HEK293 (cell line): Measurements from ENCODE around the gene TMEM181.
A peak's percentile ranks its signal among the peaks of the same experiment; 100 is the strongest.

Experiments
- CTCF ChIA-PET: fragments of 350-600 bp; formaldehyde crosslinking; extraction: SDS; loops from one replicate; lab custom pipeline; 2021; ENCODE audit warnings: antibody characterized with exemption; lab: Yijun Ruan, JAX
- POLR2A ChIA-PET: fragments of 300-600 bp; formaldehyde crosslinking; extraction: SDS; loops from one replicate; lab custom pipeline; 2020; ENCODE audit warnings: antibody characterized with exemption, inconsistent platforms; lab: Yijun Ruan, JAX
- H3K27ac ChIP-seq: fragments of 200-500 bp; sonication (Bioruptor generic); 2 replicates; pipeline ENCODE4 v1.5.1; 2014; ENCODE audit warnings: low read depth, low read length, control low read depth, inconsistent platforms; ENCODE audit errors: extremely low read depth
- H3K36me3 ChIP-seq, 2 experiments: fragments of 200-500 bp in 1 of 2; sonication (Bioruptor generic) in 1 of 2; 1 replicate in 1 of 2; 2 replicates in 1 of 2; pipeline ENCODE4 v1.5.1; 2014 to 2017; ENCODE audit warnings: inconsistent platforms in 2 of 2, low read length in 2 of 2; ENCODE audit not compliant: control insufficient read depth in 2 of 2, insufficient read depth in 1 of 2
- H3K4me1 ChIP-seq: fragments of 200-500 bp; sonication (Bioruptor generic); 2 replicates; pipeline ENCODE4 v1.5.1; 2014; ENCODE audit warnings: mild to moderate bottlenecking, low read length, inconsistent platforms; ENCODE audit not compliant: control insufficient read depth, insufficient read depth
- H3K4me3 ChIP-seq: 2 replicates; pipeline ENCODE4 v1.5.1; 2011; ENCODE audit warnings: low read depth, mild to moderate bottlenecking, control low read depth, low read length, moderate library complexity
- H3K9me3 ChIP-seq: fragments of 200-500 bp; sonication (Bioruptor generic); 2 replicates; pipeline ENCODE4 v1.5.1; 2014; ENCODE audit warnings: low read depth, low read length, inconsistent platforms; ENCODE audit not compliant: control insufficient read depth, insufficient read depth
- EGR2 ChIP-seq: fragments of 450-650 bp; formaldehyde crosslinking; IDR thresholded peaks from 2 replicates; pipeline ENCODE4 v1.5.1; 2016; ENCODE audit warnings: low read depth, missing biosample characterization, missing genetic modification characterization
- GLIS1 ChIP-seq: fragments of 450-650 bp; formaldehyde crosslinking; IDR thresholded peaks from 2 replicates; pipeline ENCODE4 v1.5.1; 2016; ENCODE audit warnings: missing biosample characterization, missing genetic modification characterization
- GLIS2 ChIP-seq: fragments of 450-650 bp; formaldehyde crosslinking; IDR thresholded peaks from 2 replicates; pipeline ENCODE4 v1.5.1; 2016; ENCODE audit warnings: missing biosample characterization, missing genetic modification characterization
- HOXC10 ChIP-seq: sonication (generic); formaldehyde crosslinking; IDR thresholded peaks from 2 replicates; pipeline ENCODE4 v1.8.1; 2023; ENCODE audit warnings: mild to moderate bottlenecking, missing genetic modification reagents
- KLF7 ChIP-seq: fragments of 450-650 bp; formaldehyde crosslinking; IDR thresholded peaks from 2 replicates; pipeline ENCODE4 v1.5.1; 2016; ENCODE audit warnings: missing biosample characterization, missing genetic modification characterization, borderline replicate concordance
- SP2 ChIP-seq: fragments of 450-650 bp; formaldehyde crosslinking; IDR thresholded peaks from 2 replicates; pipeline ENCODE4 v1.5.1; 2016; ENCODE audit warnings: missing biosample characterization, missing genetic modification characterization
- SP3 ChIP-seq: fragments of 450-650 bp; formaldehyde crosslinking; IDR thresholded peaks from 2 replicates; pipeline ENCODE4 v1.5.1; 2016; ENCODE audit warnings: missing biosample characterization, missing genetic modification characterization
- WT1 ChIP-seq: fragments of 450-650 bp; formaldehyde crosslinking; IDR thresholded peaks from 2 replicates; pipeline ENCODE4 v1.5.1; 2016; ENCODE audit warnings: missing biosample characterization, missing genetic modification characterization
- YY1 ChIP-seq: fragments of 450-650 bp; formaldehyde crosslinking; IDR thresholded peaks from 2 replicates; pipeline ENCODE4 v1.5.1; 2018; ENCODE audit warnings: missing biosample characterization, missing genetic modification characterization
- ZBTB20 ChIP-seq: fragments of 450-650 bp; formaldehyde crosslinking; IDR thresholded peaks from 2 replicates; pipeline ENCODE4 v1.5.1; 2016; ENCODE audit warnings: missing biosample characterization, missing genetic modification characterization
- ZBTB8A ChIP-seq: fragments of 450-650 bp; formaldehyde crosslinking; IDR thresholded peaks from 2 replicates; pipeline ENCODE4 v1.5.1; 2016; ENCODE audit warnings: missing biosample characterization, missing genetic modification characterization
- ZFHX2 ChIP-seq: fragments of 450-650 bp; formaldehyde crosslinking; conservative IDR thresholded peaks from 2 replicates; pipeline ENCODE4 v1.5.1; 2016; ENCODE audit warnings: missing biosample characterization, missing genetic modification characterization
- ZIC2 ChIP-seq: fragments of 450-650 bp; formaldehyde crosslinking; IDR thresholded peaks from 2 replicates; pipeline ENCODE4 v1.5.1; 2016; ENCODE audit warnings: missing biosample characterization, missing genetic modification characterization
- ZNF114 ChIP-seq: fragments of 450-650 bp; formaldehyde crosslinking; IDR thresholded peaks from 2 replicates; pipeline ENCODE4 v1.5.0; 2017; ENCODE audit warnings: missing biosample characterization, missing genetic modification characterization
- ZNF202 ChIP-seq: fragments of 450-650 bp; formaldehyde crosslinking; IDR thresholded peaks from 2 replicates; pipeline ENCODE4 v1.5.1; 2016; ENCODE audit warnings: missing biosample characterization, missing genetic modification characterization, borderline replicate concordance
- ZNF473 ChIP-seq: fragments of 450-650 bp; formaldehyde crosslinking; IDR thresholded peaks from 2 replicates; pipeline ENCODE4 v1.5.1; 2017; ENCODE audit warnings: missing biosample characterization, missing genetic modification characterization
- ZNF510 ChIP-seq: fragments of 450-650 bp; formaldehyde crosslinking; IDR thresholded peaks from 2 replicates; pipeline ENCODE4 v1.5.1; 2018; ENCODE audit warnings: mild to moderate bottlenecking, missing genetic modification characterization, missing biosample characterization; ENCODE audit not compliant: insufficient replicate concordance
- ZNF561 ChIP-seq: fragments of 450-650 bp; IDR thresholded peaks from 2 replicates; pipeline ENCODE4 v1.5.1; 2018; ENCODE audit warnings: missing biosample characterization, missing genetic modification characterization, borderline replicate concordance
- ZNF660 ChIP-seq: fragments of 450-650 bp; IDR thresholded peaks from 2 replicates; pipeline ENCODE4 v1.5.1; 2018; ENCODE audit warnings: missing biosample characterization, mild to moderate bottlenecking, missing genetic modification characterization
- ZNF791 ChIP-seq: fragments of 450-650 bp; formaldehyde crosslinking; IDR thresholded peaks from 2 replicates; pipeline ENCODE4 v1.5.1; 2016; ENCODE audit warnings: missing biosample characterization, missing genetic modification characterization
- ZSCAN30 ChIP-seq: fragments of 450-650 bp; IDR thresholded peaks from 2 replicates; pipeline ENCODE4 v1.5.1; 2018; ENCODE audit warnings: missing biosample characterization, mild to moderate bottlenecking, missing genetic modification characterization, moderate library complexity
- TF ChIP-seq, protein P1 (sequence below): sonication (generic); formaldehyde crosslinking; IDR thresholded peaks from 2 replicates; pipeline ENCODE4 v1.8.1; 2022; ENCODE audit warnings: mild to moderate bottlenecking, moderate library complexity, missing genetic modification reagents
- TF ChIP-seq, protein P2 (sequence below): fragments of 450-650 bp; formaldehyde crosslinking; conservative IDR thresholded peaks from 2 replicates; pipeline ENCODE4 v1.5.1; 2016; ENCODE audit warnings: low read depth, missing biosample characterization, missing genetic modification characterization
- TF ChIP-seq, protein P3 (sequence below): fragments of 450-650 bp; formaldehyde crosslinking; IDR thresholded peaks from 2 replicates; pipeline ENCODE4 v1.5.1; 2017; ENCODE audit warnings: missing biosample characterization, missing genetic modification characterization
- TF ChIP-seq, protein P4 (sequence below): fragments of 450-650 bp; IDR thresholded peaks from 2 replicates; pipeline ENCODE4 v1.5.1; 2018; ENCODE audit warnings: missing biosample characterization, mild to moderate bottlenecking, missing genetic modification characterization

TMEM181 gene

DNA sequence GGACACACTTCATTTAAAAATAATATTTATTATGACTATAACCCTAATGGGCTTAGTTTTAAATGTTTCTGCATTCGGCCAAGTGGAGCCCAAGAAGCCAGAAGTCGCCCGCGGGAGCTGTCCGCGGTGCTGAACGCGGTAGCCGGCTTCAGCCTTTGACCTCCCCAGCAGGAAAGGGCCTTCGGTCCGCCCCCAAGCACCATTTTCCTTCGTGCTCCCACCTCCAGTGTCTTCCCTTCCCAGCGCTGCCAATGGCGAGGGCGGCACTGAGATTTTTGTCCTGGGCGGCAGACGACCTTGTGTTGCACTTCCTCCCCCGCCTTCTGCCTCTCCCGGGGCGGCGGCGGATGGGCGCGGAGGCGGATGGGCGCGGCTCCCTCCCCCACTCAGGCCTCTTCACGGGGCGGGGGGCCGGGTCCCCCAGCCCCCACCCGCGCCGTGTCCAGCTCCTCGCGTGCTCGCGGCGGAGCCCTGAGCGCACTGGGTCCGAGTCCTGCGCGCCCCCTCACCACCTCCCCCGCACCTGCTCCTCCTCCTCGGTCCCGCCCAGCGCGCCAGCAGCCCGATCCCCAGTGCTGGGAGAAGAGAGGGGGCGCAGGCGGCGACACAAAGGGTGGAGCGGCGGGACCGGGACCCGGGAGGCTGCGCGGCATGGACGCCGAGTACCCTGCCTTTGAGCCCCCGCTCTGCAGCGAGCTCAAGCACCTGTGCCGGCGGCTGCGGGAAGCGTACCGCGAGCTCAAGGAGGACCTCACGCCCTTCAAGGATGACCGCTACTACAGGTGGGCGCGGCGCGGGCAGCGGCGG lies 23.6 kb upstream of the TMEM181 start (continued):
- peak; percentile 54; the same call in 1 of the 2 replicates for TF ChIP-seq YY1 (tag by site-specific recombination)
- no peak for TF ChIP-seq ZNF510 (tag by site-specific recombination)
- TF ChIP-seq, all 188 proteins: peak for 56

DNA sequence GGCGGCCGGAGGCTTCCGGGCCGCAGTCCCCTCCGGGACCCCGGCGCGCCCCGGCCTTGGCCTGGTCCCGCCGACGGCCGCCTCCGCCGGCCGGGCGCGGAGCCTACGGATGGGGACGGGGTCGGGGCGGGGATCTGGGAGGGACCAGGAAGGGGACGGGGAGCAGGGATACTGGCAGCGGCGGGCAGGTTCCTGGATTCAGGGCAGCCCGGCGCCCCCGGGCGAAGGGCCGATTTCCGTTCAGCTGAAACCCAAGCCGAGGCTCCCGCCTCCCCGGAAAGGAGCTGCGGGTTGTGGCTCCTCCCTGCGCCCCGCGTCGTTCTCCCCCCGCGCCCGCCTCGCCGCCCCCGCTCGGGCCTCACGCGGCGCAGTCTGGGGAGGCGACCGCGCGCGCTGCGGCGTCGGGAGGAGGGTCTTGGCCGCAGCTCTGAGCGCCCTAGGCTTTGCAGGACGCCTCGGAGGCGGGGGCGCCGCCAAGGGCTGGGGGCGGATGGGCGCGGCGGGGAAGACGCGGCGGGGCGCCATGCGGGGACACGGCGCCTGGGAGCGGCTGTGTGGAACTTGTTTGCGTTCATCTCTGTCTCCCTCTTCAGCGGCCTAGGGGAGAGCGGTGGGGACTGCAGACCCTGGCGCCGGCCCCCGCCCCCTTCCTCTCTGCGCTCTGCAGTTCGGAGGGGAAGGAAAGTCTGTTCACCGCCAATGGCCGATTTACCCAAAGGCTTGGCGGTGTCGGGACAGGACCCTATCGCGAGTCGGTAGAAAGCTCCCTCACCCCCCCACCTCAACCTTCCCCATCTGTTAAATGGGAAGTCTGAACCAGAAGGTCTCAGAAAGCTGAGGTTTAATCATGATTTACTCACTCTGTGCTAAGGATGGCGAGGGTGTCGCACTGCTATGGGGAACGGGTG lies 22.7 kb upstream of the TMEM181 start:
- CTCF ChIA-PET: interaction anchor here (0.6 to 3.3 kb wide), 3 partner anchors 17 to 316 kb away, joined by 3 to 15 read pairs (median 3); no protein-coding TSS in a partner anchor
- H3K4me1 ChIP-seq: no peaks in the 10 kb centered on the region; the same call in 1 of the 2 replicates
- H3K9me3 ChIP-seq: no peaks in the 10 kb centered on the region
- peak overlapping the region; percentile 66 for H3K4me3 ChIP-seq
- POLR2A ChIA-PET: interaction anchor here (1.0 to 1.5 kb wide), 3 partner anchors 9 to 22 kb away, joined by 3 to 4 read pairs (median 3); partner anchors contain the start of gene TMEM181
- no peak overlapping the region; the same call in 1 of the 2 replicates for H3K27ac ChIP-seq
- no peaks in the 10 kb centered on the region for H3K36me3 ChIP-seq
- TF ChIP-seq ZNF561 (tag by site-specific recombination) (peak; percentile 89), YY1 (tag by site-specific recombination) (peak; percentile 36; the same call in 1 of the 2 replicates), ZNF791 (tag by site-specific recombination) (no peak), ZBTB20 (tag by site-specific recombination) (peak; percentile 60; the same call in 1 of the 2 replicates), ZIC2 (peak; percentile 78), GLIS2 (tag by site-specific recombination) (peak; percentile 30; the same call in 1 of the 2 replicates), ZBTB8A (tag by site-specific recombination) (peak; percentile 66), SP3 (tag by site-specific recombination) (peak; percentile 15; the same call in 1 of the 2 replicates), HOXC10 (no peak), ZNF660 (tag by site-specific recombination) (0 out of 2 replicates have a peak, but pooled peaks have one; percentile 30), ZNF202 (tag by site-specific recombination) (peak; percentile 80), KLF7 (tag by site-specific recombination) (peak; percentile 36; the same call in 1 of the 2 replicates), SP2 (tag by site-specific recombination) (peak; percentile 72), ZNF473 (tag by site-specific recombination) (no peak), ZNF114 (tag by site-specific recombination) (no peak), EGR2 (peak; percentile 36), WT1 (tag by site-specific recombination) (peak; percentile 75), GLIS1 (peak; percentile 63; the same call in 1 of the 2 replicates), ZFHX2 (peak; percentile 93), ZSCAN30 (tag by site-specific recombination) (0 out of 2 replicates have a peak, but pooled peaks have one; percentile 15)
- TF ChIP-seq, protein P1, sequence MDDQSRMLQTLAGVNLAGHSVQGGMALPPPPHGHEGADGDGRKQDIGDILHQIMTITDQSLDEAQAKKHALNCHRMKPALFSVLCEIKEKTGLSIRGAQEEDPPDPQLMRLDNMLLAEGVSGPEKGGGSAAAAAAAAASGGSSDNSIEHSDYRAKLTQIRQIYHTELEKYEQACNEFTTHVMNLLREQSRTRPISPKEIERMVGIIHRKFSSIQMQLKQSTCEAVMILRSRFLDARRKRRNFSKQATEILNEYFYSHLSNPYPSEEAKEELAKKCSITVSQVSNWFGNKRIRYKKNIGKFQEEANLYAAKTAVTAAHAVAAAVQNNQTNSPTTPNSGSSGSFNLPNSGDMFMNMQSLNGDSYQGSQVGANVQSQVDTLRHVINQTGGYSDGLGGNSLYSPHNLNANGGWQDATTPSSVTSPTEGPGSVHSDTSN: peak; percentile 37; the same call in 1 of the 2 replicates
- TF ChIP-seq, protein P2, sequence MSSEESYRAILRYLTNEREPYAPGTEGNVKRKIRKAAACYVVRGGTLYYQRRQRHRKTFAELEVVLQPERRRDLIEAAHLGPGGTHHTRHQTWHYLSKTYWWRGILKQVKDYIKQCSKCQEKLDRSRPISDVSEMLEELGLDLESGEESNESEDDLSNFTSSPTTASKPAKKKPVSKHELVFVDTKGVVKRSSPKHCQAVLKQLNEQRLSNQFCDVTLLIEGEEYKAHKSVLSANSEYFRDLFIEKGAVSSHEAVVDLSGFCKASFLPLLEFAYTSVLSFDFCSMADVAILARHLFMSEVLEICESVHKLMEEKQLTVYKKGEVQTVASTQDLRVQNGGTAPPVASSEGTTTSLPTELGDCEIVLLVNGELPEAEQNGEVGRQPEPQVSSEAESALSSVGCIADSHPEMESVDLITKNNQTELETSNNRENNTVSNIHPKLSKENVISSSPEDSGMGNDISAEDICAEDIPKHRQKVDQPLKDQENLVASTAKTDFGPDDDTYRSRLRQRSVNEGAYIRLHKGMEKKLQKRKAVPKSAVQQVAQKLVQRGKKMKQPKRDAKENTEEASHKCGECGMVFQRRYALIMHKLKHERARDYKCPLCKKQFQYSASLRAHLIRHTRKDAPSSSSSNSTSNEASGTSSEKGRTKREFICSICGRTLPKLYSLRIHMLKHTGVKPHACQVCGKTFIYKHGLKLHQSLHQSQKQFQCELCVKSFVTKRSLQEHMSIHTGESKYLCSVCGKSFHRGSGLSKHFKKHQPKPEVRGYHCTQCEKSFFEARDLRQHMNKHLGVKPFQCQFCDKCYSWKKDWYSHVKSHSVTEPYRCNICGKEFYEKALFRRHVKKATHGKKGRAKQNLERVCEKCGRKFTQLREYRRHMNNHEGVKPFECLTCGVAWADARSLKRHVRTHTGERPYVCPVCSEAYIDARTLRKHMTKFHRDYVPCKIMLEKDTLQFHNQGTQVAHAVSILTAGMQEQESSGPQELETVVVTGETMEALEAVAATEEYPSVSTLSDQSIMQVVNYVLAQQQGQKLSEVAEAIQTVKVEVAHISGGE: peak; percentile 73
- TF ChIP-seq, protein P3, sequence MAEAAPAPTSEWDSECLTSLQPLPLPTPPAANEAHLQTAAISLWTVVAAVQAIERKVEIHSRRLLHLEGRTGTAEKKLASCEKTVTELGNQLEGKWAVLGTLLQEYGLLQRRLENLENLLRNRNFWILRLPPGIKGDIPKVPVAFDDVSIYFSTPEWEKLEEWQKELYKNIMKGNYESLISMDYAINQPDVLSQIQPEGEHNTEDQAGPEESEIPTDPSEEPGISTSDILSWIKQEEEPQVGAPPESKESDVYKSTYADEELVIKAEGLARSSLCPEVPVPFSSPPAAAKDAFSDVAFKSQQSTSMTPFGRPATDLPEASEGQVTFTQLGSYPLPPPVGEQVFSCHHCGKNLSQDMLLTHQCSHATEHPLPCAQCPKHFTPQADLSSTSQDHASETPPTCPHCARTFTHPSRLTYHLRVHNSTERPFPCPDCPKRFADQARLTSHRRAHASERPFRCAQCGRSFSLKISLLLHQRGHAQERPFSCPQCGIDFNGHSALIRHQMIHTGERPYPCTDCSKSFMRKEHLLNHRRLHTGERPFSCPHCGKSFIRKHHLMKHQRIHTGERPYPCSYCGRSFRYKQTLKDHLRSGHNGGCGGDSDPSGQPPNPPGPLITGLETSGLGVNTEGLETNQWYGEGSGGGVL: peak; percentile 94
- TF ChIP-seq, protein P4, sequence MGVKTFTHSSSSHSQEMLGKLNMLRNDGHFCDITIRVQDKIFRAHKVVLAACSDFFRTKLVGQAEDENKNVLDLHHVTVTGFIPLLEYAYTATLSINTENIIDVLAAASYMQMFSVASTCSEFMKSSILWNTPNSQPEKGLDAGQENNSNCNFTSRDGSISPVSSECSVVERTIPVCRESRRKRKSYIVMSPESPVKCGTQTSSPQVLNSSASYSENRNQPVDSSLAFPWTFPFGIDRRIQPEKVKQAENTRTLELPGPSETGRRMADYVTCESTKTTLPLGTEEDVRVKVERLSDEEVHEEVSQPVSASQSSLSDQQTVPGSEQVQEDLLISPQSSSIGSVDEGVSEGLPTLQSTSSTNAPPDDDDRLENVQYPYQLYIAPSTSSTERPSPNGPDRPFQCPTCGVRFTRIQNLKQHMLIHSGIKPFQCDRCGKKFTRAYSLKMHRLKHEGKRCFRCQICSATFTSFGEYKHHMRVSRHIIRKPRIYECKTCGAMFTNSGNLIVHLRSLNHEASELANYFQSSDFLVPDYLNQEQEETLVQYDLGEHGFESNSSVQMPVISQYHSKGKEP: peak; percentile 21; the same call in 1 of the 2 replicates
